Epithelial cell of esophagus (primary cell): Measurements from ENCODE around the gene PRTN3.

Experiments
- DNase-seq: peaks from one replicate; pipeline ENCODE4 v3.0.0; 2010; ENCODE audit warnings: low read depth
- H3K4me3 ChIP-seq: 2 replicates; pipeline ENCODE4 v1.5.1; 2011; ENCODE audit warnings: mild to moderate bottlenecking, low read length, control low read depth
- CTCF ChIP-seq: IDR thresholded peaks from 2 replicates; pipeline ENCODE4 v1.5.1; 2011; ENCODE audit warnings: low read depth, mild to moderate bottlenecking, low read length, control low read depth, inconsistent platforms; ENCODE audit not compliant: insufficient read depth; ENCODE audit errors: missing control alignments

The PRTN3 gene

GRCh38 chr19:858868-859843 lies 18.4 kb downstream of the PRTN3 start, which contains the start of gene CFD:
TSS of gene CFD (plus strand) at chr19:859664. CDS start at chr19:859690, 26 bp downstream.
- no peak within 1 kb of the TSS for H3K4me3 ChIP-seq

GRCh38 chr19:861141-861755 lies 20.4 kb downstream of the PRTN3 start:
- DNase-seq, result no peak
- TF ChIP-seq CTCF, result no peak
- no peak overlapping the region for H3K4me3 ChIP-seq

More at GRCh38 chr19:858868-859843, 18.4 kb downstream of the PRTN3 start, which contains the start of gene CFD:
- DNase-seq, result no peak
- TF ChIP-seq CTCF, result no peak

GRCh38 chr19:861756-862580 lies 21.2 kb downstream of the PRTN3 start:
- peak; percentile 12 for TF ChIP-seq CTCF
- peak; percentile 66 for DNase-seq
- H3K4me3 ChIP-seq, result no peak overlapping the region

- DNase-seq, result peak; percentile 71
- no peak overlapping the region for H3K4me3 ChIP-seq
- TF ChIP-seq CTCF, result no peak
Observed at GRCh38 chr19:862581-863314, 21.9 kb downstream of the PRTN3 start.

- DNase-seq, result no peak
- H3K4me3 ChIP-seq, result no peak overlapping the region
- no peak for TF ChIP-seq CTCF
Observed at GRCh38 chr19:863315-863620, 22.5 kb downstream of the PRTN3 start.

- DNase-seq, result no peak
- no peak overlapping the region for H3K4me3 ChIP-seq
- no peak for TF ChIP-seq CTCF
Observed at GRCh38 chr19:866769-867300, 26.0 kb downstream of the PRTN3 start.
